HEK293T (cell line): ENCODE data around the gene TMPRSS6.

ENCODE experiments used
- BHLHE40 ChIP-seq: fragments of 450-650 bp; IDR thresholded peaks from 2 replicates; pipeline ENCODE4 v1.6.1; 2016; ENCODE audit warnings: mild to moderate bottlenecking, moderate library complexity, borderline replicate concordance
- ELF4 ChIP-seq: fragments of 450-650 bp; IDR thresholded peaks from 2 replicates; pipeline ENCODE4 v1.6.1; 2017; ENCODE audit warnings: antibody characterized with exemption
- FOXA1 ChIP-seq: fragments of 450-650 bp; IDR thresholded peaks from 2 replicates; pipeline ENCODE4 v1.6.1; 2016; ENCODE audit warnings: mild to moderate bottlenecking
- FOXK2 ChIP-seq: fragments of 450-650 bp; IDR thresholded peaks from 2 replicates; pipeline ENCODE4 v1.6.1; 2016; ENCODE audit warnings: mild to moderate bottlenecking
- FOXM1 ChIP-seq: fragments of 450-650 bp; IDR thresholded peaks from 2 replicates; pipeline ENCODE4 v1.6.1; 2017; ENCODE audit warnings: mild to moderate bottlenecking, borderline replicate concordance
- HDGF ChIP-seq: fragments of 450-650 bp; IDR thresholded peaks from 2 replicates; pipeline ENCODE4 v1.6.1; 2017; ENCODE audit warnings: antibody characterized with exemption, borderline replicate concordance
- NFRKB ChIP-seq: fragments of 450-650 bp; IDR thresholded peaks from 2 replicates; pipeline ENCODE4 v1.6.1; 2016; ENCODE audit warnings: mild to moderate bottlenecking, moderate library complexity
- PKNOX1 ChIP-seq: fragments of 450-650 bp; IDR thresholded peaks from 2 replicates; pipeline ENCODE4 v1.6.1; 2016
- SP1 ChIP-seq: fragments of 450-650 bp; IDR thresholded peaks from 2 replicates; pipeline ENCODE4 v1.6.1; 2017
- TARDBP ChIP-seq: fragments of 450-650 bp; IDR thresholded peaks from 2 replicates; pipeline ENCODE4 v1.6.1; 2016
- ZNF384 ChIP-seq: fragments of 450-650 bp; IDR thresholded peaks from 2 replicates; pipeline ENCODE4 v1.6.1; 2016

DNA sequence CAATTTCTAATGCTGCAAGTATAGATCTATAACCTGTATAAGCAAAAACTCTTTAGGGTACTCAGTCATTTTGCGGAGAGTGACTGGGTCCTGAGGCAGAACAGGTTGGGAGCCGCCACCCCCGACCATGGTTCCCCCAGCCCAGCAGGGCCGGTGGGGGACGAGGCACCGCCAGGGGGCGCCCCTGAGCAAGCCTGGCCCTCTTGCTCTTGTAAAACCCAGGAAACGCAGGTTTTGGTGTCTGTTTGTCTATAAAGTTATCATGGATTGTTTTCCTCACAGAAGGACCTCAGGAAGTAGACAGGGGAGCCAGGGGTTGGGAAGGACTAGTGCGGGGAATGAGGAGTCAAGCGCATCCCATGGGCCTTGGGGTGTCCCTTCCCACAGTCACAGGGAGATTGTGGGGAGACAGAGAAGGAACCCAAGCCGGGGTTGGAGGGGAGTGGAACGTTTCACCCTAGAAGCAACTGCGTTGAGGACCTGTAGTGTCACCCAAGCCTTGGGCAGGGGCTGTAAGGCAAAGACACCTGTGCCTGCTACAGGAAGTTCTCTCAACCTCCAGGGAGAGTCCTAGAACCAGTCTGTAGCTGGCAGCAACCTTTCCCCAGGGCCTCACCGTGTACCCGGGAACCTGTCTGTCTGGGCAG is 31.6 kb downstream of the TMPRSS6 start:
- TF ChIP-seq FOXM1, result no peak
- TF ChIP-seq PKNOX1, result no peak
- TF ChIP-seq FOXK2, result no peak
- TF ChIP-seq TARDBP, result no peak
- TF ChIP-seq SP1, result no peak
- no peak for TF ChIP-seq NFRKB
- no peak for TF ChIP-seq FOXA1
- TF ChIP-seq HDGF, result no peak
- TF ChIP-seq ZNF384, result no peak
- no peak for TF ChIP-seq BHLHE40
- TF ChIP-seq ELF4, result no peak
